NCI-H526 treated with DMSO at 0.1 percent for 48 hours (cell line): ENCODE measurements around the gene ENTR1.

Experiments
- DNase-seq: peaks from one replicate; lab custom pipeline; 2025; lab: John Stamatoyannopoulos, UW

Gene ENTR1

DNA sequence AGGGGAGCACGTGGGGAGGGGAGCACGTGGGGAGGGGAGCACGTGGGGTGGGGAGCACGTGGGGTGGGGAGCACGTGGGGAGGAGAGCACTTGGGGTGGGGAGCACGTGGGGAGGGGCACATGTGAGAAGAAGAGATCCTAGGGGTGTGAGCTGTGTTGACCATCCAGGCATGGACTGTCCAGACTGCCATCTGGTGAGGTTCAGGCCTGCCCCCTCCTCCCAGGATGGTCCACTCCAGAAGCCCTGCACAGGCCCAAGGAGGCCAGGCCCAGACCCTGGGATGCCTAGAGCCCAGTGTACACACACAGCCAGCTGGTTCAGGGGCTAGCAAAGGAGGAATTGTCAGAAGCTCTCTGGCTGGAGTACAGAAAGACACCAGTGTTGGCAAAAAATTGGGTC lies 12.8 kb downstream of the ENTR1 start:
- no peak for DNase-seq

GRCh38 chr9:136396219-136396515 lies 14.2 kb downstream of the ENTR1 start:
- DNase-seq: no peak

DNA sequence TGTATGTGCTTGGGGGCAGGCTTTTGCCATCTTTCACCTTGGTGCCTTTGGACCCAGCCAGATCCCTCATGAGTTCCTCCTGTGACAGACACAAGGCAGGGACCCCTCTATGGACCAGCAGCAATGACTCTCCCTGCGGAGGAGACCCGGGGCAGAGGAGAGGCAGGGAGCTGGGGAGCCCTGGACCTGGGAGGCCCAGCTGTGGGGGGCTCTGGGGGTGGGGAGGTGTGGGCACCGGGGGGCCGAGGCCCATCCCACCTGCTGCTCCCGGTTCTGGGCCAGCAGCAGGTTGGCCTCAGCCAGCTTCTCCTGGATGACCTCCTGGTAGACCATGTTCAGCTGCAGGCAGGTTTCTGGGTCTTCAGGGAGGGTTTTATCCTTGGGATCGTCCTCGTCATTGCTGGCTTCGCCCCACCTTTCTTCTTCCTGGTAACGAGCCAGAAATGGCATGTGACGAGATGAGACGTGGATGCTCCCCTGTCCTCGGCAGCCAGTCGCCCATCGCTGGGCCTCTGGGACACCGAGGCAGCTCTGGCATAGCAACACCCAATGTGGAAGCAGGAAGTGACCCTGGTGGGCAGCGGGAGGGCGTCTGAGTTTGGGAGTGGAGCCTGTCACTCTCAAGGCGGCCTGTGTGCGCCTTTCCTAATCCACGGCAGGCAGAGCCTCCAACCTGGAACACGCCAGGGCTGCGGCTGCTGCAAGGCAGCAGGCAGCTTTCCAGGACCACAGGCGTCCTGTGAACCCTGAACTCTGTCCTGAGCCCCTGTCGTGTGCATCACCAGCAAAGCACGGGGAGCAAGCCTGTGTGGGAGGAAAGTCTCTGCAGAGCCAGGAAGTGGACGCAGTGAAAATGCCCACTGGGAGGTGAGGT lies 14.8 kb downstream of the ENTR1 start:
- no peak for DNase-seq

DNA sequence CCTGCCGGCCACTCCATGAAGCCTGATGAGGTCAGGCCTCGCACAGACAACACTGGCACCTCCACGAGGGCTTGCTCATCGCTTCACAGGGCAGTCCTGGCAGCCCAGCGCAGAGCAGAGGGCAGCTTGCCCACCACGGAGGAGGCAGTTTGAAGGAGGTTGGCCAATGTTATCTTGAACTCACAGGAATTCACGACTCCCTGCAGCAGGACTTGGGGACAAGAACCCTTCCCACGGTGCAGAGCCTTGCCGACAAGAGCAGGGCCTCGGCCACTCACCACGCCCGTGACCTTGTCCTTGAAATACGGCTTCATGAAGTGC lies 15.4 kb downstream of the ENTR1 start:
- DNase-seq: no peak

GRCh38 chr9:136394312-136395019 lies 15.9 kb downstream of the ENTR1 start:
- no peak for DNase-seq

DNA sequence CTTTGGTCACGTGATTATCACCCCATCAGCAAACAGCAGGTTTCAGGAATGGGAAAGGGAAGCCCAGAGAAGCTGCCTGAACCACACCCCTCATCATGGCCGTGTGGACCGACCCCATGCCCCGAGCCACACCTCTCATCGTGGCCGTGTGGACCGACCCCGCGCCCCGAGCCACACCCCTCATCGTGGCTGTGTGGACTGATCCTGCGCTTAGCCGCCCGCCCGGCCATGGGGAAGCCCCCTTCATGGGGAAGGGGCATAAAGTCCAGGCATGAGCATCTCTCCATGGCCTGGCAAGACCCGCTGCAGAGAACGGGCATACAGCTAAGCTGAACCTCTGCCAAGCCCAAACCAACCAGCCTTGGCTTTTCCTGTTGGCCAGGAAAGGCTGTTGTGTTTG lies 16.9 kb downstream of the ENTR1 start:
- no peak for DNase-seq

GRCh38 chr9:136392538-136393449 lies 17.6 kb downstream of the ENTR1 start:
- DNase-seq: no peak

GRCh38 chr9:136391737-136392537 lies 18.5 kb downstream of the ENTR1 start:
- DNase-seq: no peak

- DNase-seq: no peak
Observed at GRCh38 chr9:136389396-136389795, 21.0 kb downstream of the ENTR1 start.

GRCh38 chr9:136387217-136387616 lies 23.2 kb downstream of the ENTR1 start:
- DNase-seq: no peak

DNA sequence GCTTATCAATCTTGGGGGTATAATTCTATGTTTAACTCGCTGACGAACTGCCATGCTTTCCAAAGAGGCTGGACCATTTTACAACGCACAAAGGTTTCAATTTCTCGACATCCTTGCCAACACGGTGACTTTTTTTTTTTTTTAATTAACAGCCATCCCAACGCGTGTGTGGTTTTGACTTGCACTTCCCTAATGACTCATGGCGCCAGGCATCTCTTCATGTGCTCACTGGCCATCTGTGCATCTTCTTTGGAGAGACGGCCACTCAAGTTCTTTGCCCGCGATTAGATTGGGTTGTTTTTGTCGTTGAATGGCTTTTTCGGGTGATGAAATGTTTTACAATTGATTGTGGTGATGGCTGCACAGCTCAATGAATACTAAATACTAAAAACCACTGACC lies 24.4 kb downstream of the ENTR1 start:
- no peak for DNase-seq

DNA sequence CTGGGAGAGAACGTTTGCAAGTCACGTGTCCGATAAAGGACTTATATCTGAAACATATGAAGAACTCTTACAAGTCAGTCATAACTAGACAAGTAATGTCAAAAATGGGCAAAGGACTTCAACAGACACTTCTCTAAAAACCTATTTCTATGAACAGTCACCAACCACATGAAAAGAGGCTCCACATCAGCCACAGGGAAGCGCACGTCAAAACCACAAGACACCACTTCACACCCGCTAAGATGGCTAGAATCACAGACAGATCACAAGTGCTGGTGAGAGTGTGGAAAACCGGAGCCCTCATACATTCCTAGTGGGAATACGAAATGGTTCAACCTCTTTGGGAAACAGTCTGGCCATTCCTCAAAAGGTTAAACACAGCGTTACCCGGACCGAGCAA lies 25.4 kb downstream of the ENTR1 start:
- no peak for DNase-seq

DNA sequence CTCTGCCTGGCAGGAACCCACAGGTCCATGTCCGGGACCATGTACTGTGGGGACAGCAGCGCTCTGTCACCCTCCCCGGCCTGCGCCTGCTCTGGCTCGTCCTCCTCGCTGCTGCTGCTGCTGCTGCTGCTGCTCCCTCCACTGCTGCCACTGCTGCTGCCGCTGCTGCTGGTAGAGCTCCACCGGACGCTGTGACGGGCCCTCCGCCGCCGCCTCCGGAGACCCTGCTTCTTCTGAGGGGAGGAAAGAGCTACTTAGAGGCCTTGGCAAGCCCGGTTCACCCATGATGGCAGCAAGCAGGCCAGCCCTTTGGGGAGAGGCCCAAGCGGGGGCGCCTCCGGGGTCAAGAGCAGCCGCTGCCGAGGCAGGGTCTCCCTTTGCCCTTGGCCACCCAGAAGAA lies 27.0 kb downstream of the ENTR1 start:
- DNase-seq: no peak

DNA sequence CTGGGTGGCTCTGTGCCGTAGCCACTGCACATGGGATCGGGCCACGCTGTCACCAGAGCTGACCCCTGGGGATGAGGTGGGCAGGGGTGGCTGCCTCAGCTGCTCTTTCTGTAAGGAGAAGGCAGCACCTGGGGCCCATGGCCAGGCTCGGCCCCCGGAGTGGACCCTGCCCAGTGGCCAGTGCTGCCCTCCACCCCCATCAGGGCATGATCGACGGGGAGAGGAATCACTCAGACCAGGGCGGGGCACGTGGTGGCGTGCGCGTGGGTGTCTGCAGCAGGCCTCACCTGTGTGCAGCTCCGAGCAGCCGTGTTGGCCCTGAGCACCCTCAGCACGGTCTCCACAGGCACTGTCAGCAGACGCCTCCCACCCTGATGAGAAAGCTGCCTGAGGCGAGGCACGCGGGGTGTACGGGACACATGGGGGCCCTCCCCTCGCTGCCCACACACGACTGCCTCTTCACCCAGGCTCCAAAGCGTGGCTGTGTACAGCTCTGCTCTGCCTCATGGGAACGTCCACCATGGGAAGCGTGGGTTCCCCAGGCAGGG lies 28.4 kb downstream of the ENTR1 start:
- no peak for DNase-seq

GRCh38 chr9:136381311-136381710 lies 29.1 kb downstream of the ENTR1 start:
- DNase-seq: no peak

DNA sequence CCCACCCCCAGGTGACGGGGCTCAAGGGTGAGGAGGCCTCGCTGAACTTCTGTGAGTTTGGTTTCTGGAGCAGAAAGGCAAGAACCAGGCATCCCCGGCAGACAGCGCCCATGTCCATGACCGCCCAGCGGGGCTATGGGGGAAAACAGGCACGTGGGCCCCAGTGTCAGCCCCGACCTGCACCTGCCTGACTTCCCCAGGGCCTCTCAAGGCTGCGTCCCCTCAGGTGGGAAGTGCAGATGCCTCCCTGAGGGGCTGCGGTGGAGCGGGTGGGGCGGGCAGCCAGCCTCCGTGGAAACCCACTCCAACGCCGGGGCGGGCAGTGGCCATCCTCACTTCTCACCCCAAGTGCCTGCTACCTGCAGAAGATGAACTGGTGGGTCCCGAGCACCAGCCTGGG lies 30.0 kb downstream of the ENTR1 start:
- DNase-seq: no peak

- no peak for DNase-seq
Observed at GRCh38 chr9:136379891-136380290, 30.5 kb downstream of the ENTR1 start.

GRCh38 chr9:136379401-136379800 lies 31.0 kb downstream of the ENTR1 start:
- no peak for DNase-seq

- DNase-seq: no peak
Observed at GRCh38 chr9:136379003-136379287, 31.5 kb downstream of the ENTR1 start.

DNA sequence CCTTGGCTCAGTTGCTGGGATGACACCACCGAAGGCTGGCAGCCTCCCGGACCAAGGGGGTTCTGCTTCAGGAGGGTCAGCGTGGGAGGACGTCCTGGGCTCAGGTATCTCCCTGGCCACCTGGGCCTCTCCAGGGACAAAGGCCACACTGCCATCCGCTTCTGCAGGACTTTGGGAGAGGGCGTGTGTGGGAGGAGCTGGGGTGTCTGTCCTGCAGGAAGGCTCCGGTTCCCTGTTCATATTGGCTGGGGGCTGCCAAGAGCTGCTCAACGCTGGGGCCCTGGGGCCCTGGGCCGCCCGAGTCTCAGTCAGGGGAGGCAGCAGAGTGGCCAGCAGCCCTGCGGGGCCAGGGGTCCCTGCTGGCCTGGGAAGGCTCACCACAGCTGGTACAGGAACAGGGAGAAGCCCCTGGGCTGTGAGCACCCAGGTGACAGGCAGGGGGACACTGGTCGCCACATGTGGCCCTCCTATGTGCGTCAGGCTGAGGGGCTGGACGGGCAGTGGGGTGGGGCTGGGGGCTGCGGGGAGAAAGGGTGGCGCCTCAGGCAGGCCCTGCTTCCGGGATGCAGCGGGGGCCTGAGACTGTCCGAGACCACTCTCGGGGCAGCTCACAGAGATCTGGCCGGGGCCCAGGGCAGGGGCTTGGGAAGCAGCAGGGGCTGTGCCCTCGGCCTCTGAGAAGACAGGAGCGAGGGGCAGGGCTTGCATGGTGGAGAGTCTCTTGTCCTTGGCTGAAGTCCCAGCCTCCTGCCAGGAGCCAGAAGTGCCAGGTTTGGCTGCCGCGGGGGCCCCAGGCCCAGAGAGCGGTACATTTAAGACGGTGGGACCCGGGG lies 32.0 kb downstream of the ENTR1 start:
- no peak for DNase-seq
